Pulmonary artery endothelial cell (primary cell): Measurements from ENCODE around the gene MAL. TPM values are rescaled to one million over a fixed set of nuclear protein-coding genes. Genes with fewer than 3 reads are reported as not detected.
"Not testable (repeated sequence)": the region's sequence is repeated elsewhere in the genome, so short reads cannot be mapped to it uniquely, and the experiment has no call there.

Experiments used
- DNase-seq: peaks from one replicate; pipeline ENCODE4 v3.0.0-alpha.2; 2011; ENCODE audit warnings: low read depth, low spot score
- total RNA-seq: library from RNA; depleted of rRNA; stranded (reverse); fragments of >200 nt; gene quantifications from 2 replicates; pipeline ENCODE4 v1.2.3, GENCODE V29; 2014

Gene MAL
- total RNA-seq, 1 donor from 2014 or later = not detected

DNA sequence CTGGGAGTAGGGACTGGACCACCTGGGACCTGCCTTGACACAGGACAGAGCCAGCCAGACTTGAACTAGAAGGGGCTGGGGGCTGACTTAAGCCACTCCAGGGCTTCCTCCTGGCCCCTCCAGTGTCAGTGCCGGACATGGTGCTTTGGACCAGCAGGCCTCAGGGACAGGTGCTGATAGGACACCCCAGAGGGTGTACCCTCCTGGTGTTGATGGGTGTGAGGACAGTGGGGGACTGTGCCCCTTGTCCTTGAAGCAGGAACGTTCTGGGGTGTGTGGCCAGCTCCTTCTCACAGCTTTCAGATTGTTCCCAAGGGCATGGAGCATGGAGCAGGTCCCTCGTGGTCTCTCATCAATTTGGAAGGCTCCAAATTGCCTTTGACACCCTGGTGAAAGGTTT, 6.8 kb downstream of the MAL start:
- DNase-seq = no peak

DNA sequence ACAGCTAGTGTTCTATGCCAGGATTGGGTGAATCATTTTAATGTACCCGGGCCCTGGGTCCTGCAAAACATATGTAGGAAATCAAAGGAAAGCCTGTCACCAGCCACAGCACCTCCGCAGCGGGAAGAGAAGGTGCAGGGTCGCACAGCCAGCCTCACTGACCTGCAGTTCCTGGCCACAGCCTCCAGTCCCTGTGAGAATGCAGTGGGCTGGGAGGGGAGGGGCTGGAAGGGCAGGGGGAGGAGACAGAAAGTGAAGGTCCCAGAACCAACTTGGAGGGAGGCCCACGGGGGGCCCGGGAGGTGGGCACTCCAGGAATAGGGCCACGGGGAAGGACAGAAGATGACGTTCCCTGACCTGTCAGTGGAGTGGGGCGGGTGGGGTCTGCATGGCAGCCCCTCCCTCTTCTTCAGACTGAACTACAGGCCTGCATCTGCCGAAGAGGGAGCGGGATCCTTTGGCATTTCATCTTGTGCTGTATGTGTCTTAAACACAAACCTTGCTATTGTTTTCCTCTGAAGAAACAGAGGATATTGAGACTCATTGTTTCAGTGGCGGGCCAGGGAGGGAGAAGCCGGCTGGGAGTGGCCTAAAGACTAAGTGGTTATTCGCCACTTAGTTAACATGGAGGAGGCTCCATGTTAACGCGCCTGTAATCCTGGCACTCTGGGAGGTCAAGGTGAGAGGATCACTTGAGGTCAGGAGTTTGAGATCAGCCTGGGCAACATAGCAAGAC, 7.5 kb downstream of the MAL start:
- no peak for DNase-seq

DNA sequence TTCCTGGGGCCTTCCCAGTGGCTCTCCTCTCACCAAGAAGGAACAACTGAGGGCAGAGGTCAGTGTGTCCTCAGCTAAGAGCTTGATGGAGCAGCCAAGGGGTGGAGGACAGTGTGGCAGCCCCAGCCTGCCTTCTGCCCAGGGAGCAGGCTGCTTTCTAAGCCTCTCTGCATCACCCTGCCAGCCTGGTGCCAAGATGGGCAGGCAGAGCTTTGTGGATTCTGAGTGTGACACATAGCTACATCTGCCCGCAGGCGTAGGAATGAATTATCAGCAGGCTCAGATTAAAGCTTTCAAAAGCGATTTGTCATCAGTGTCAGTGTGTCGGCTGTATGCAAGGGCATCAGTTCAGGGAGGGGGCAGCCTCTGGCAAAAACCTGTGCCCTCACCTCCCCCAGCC, 8.7 kb downstream of the MAL start:
- no peak for DNase-seq

DNA sequence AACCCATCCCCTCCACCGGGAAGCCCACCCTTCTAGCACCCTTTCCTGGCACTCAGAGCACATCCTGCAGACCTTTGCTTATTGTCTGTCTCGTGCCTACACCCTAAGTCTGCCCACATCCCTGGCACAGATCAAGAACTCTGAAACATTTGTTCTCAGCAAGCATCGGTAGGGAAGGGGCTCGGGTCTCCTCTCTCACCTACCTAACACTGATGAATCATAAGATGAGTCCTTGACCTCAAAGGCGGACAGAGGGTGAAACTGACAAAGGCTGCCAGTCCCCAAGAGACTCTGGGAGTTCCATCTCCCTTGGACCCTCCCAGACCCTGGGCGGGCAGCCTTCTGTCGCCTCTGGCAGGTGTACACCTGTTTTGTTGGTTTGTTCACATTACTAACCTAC, 9.3 kb downstream of the MAL start:
- DNase-seq = no peak

DNA sequence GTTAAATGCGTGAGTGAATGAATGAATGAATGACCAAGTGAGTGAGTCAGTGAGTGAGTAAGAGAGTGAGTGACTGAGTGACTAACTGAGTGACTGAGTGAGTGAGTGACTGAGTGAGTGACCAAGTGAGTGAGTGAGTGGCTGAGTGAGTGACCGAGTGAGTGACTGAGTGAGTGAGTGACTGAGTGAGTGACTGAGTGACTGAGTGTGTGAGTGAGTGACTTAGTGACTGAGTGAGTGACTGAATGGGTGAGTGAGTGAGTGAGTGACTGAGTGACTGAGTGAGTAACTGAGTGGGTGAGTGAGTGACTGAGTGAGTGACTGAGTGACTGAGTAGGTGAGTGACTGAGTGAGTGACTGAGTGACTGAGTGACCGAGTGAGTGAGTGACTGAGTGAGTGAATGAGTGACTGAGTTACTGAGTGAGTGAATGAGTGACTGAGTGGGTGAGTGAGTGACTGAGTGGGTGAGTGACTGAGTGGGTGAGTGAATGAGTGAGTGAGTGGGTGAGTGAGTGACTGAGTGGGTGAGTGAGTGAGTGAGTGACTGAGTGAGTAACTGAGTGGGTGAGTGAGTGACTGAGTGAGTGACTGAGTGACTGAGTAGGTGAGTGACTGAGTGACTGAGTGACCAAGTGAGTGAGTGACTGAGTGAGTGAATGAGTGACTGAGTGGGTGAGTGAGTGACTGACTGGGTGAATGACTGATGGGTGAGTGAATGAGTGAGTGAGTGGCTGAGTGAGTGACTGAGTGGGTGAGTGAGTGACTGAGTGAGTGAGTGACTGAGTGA, 11.3 kb downstream of the MAL start:
- no peak for DNase-seq

DNA sequence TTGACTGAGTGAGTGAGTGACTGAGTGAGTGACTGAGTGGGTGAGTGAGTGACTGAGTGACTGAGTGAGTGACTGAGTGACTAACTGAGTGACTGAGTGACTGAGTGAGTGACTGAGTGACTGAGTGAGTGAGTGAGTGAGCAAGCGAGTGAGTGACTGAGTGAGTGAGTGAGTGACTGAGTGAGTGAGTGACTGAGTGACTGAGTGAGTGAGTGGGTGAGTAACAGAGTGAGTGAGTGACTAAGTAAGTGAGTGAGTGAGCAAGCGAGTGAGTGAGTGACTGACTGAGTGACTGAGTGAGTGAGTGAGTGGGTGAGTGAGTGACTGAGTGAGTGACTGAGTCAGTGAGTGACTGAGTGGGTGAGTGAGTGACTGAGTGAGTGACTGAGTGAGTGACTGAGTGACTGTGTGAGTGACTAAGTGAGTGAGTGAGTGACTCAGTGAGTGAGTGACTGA, 11.9 kb downstream of the MAL start:
- DNase-seq = no peak

DNA sequence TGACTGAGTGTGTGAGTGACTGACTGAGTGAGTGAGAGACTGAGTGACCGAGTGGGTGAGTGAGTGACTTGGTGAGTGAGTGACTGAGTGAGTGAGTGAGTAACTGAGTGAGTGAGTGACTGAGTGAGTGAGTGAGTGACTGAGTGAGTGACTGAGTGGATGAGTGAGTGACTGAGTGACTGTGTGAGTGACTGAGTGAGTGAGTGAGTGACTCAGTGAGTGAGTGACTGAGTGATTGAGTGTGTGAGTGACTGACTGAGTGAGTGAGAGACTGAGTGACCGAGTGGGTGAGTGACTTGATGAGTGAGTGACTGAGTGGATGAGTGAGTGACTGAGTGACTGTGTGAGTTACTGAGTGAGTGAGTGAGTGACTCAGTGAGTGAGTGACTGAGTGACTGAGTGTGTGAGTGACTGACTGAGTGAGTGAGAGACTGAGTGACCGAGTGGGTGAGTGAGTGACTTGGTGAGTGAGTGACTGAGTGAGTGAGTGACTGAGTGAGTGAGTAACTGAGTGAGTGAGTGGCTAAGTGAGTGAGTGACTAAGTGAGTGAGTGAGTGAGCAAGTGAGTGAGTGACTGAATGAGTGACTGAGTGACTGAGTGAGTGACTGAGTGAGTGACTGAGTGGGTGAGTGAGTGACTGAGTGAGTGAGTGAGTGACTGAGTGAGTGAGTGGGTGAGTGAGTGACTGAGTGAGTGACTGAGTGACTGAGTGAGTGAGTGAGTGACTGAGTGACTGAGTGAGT, 12.5 kb downstream of the MAL start:
- not testable (repeated sequence) for DNase-seq

DNA sequence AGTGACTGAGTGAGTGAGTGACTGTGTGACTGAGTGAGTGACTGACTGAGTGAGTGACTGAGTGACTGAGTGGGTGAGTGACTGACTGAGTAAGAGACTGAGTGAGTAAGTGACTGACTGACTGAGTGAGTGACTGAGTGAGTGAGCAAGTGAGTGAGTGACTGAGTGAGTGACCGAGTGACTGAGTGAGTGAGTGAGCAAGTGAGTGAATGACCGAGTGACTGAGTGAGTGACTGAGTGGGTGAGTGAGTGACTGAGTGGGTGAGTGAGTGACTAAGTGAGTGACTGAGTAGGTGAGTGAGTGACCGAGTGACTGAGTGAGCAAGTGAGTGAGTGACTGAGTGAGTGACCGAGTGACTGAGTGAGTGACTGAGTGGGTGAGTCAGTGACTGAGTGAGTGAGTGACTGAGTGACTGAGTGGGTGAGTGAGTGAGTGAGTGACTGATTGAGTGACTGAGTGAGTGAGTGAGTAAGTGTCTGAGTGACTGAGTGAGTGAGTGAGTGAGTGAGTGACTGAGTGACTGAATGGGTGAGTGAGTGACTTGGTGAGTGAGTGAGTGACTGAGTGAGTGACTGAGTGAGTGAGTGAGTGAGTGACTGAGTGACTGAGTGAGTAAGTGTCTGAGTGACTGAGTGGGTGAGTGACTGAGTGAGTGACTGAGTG, 13.3 kb downstream of the MAL start:
- no peak for DNase-seq

DNA sequence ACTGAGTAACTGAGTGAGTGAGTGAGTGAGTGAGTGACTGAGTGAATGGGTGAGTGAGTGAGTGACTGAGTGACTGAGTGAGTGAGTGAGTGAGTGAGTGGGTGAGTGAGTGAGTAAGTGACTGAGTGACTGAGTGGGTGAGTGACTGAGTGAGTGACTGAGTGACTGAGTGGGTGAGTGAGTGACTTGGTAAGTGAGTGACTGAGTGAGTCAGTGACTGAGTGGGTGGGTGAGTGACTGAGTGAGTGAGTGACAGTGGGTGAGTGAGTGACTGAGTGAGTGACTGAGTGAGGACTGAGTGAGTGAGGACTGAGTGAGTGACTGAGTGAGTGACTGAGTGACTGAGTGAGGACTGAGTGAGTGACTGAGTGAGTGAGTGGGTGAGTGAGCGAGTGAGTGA, 13.9 kb downstream of the MAL start:
- DNase-seq = no peak

DNA sequence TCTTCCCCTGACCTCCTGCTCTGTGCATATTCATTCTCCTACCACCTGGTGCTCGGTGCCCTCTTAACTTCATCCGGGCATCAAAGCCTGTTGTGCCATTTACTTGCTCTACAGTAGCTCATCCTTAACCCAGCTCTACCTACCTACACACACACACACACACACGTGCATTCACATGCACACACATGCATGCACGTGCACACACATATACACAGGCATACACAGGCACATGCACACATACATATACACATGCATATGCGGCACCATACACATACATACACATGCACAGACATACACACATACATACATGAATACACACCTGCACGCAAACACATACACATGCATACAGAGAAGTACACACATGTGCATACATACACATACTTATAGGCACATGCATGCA, 14.5 kb downstream of the MAL start:
- DNase-seq = no peak

DNA sequence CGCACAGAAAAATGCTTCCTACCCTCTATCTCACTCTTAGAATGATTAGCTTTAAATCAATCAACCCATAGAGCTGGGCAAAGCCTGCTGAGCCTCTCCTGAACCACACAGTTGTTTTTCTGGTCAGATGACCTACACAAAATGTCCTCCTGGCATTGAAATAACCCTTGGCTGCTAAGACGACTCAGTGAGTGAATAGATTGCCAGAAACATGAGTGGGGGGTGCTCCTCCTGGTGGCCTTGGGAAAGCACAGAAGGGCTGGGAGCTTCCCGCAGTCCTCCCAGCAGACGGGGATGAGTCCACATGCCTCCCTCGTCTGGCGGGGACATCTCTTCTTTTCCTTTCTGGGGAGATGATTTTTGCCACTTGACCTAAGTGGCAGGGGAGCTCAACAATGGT, 14.9 kb downstream of the MAL start:
- no peak for DNase-seq

DNA sequence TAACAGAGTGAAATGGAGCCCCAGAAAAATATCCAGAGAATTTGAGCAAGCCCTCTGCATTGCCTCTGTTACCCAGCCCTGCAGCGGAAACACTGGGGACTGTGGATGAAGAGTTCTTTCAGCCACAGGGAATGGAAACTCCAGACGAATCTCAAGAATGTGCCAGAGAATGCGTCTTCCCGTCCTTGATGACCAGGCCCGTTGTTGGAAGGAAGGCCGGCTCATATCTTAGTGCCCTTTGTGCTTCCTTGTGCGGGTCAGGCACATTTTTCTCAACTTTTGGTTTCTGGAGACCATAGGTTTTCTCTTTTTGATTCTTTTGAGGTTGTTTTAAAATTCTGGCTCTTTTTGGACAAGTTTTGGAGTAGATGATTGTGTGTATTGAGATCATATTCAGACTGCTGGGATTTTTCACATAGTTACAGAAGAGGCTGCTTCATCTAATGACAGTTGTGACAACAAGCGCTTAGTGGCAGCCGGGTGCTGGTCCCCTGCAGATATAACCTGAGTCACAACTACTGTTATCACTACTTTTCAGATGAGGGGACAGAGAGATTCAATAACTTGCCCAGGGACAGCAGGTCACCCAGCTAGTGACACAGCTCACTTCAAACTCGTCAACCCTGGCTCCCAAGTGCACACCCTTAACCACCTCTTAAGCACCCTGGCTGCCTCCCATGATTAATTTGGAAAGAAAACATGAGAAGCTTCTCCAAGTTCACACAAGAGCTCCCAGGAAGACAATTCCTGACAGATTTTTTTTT, 15.7 kb downstream of the MAL start:
- DNase-seq = no peak

DNA sequence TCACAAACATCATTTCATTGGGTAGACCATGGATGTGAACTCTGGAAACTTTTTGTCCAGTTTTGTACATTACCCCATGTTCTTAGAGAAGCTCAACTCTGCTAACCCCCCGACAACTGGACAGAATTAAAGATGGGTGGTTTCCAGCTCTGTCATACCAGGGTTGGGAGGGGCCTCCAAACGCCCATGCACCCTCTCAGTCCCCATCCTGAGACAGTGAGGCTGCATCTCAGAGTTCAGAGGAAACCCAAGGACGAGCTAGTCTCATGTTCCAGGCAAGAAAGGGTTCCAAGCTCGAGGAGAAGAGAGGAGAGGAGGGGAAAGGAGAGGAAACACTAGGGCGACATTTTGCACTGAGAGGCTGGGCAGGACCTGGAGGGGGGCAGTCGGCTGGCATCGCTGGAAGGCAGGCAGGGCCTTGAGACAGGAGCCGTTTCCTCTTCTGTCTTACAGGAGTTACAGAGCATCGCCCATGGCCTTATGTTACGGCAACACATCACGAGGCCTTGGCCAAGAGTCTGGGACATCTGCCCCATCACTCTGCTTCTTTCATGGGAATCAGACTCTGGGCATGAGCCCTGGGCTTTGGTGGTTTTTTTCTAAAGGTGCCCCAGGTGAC, 16.4 kb downstream of the MAL start:
- no peak for DNase-seq

DNA sequence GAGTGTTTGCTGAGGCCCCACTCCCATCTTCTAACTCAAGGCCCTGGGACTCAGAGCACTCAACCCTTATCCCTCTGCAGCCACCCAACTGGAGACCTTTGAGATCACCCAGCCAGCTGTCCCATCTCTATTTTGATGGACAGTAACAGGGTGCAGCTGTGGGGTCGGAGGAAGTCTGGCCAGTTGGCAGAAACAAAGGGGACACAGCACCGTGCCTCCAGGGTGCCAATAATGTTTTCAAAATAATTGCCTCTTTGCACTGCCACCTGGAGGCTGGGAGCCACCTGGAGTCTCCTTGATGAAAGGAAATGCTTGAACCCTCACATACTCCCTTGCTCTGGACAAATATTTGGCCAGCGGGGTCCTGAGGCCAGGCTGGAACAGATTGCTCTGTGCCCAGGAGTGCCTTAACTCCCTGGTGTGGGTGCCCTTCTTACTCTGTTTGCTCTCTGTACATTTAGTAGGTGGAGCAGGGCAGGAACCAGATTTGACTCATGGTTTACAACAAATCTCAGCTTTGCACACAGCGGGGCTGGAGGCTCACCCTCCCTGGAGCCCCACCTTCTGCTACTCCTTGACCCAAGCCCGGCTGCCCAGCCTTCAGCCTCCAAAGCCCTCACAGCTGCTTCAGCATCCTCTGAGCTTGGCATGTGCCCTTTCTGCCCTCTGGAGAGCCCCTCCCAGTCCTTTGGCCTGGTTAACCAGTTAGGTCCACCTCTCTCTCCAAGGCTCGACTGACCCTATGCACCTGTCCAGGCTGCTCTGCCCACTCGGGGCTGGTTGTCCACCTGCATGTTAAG, 17.2 kb downstream of the MAL start:
- no peak for DNase-seq

DNA sequence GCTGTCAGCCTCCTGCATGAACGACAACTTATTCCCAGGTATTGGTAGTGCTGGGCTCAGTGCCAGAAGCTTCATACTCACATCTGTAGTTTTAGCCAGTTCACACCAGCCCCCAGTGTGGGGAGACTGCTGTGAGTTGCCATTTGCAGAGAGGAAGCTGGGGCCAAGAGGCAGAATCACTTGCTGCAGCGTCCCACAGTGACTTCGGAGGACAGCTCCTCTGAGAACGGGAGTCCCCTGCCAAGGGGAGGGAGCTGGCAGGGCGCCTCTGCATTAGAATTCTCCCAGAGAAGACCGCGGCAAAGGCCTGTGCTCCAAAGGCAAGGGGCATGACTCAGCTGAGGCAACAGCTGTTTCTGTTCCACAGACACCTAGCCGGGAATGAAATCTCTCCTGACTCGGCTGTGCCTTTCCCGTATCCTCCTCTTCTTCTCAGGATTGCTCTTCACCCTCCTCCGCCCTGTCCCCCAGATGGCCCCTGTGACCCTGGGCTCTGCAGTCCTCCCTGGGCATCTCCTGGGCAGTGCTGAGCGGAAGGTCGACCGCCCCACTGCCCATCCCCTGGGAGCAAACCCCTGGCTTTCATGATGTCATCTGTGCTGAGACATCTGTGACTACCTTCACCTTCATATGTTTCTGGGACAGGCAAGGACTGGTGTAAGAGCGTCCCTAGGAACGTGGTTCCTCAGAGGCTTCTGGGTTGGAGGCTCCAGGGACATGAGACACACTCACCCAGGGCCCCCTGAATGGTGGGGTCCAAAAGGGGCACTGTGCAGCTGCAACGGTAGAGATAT, 18.0 kb downstream of the MAL start:
- DNase-seq = no peak

DNA sequence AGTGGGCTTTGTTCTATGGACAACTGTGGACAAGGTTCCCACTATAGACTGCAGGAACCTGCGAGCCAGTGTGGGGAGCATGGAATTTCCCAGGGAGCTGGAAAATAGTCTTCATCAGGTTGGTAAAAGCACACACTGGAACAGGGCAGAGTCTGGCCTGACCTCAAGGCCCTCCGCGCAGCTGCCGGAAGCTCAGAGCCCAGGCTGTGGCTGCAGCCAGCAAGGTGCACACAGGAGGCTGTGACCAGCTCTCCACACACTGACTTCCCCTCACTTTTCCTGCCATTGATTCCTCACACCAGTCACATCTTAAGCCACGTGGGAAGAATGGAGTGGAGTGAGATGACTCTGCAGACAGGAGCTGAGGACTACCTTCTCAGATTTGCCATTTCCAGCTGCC, 19.1 kb downstream of the MAL start:
- no peak for DNase-seq

DNA sequence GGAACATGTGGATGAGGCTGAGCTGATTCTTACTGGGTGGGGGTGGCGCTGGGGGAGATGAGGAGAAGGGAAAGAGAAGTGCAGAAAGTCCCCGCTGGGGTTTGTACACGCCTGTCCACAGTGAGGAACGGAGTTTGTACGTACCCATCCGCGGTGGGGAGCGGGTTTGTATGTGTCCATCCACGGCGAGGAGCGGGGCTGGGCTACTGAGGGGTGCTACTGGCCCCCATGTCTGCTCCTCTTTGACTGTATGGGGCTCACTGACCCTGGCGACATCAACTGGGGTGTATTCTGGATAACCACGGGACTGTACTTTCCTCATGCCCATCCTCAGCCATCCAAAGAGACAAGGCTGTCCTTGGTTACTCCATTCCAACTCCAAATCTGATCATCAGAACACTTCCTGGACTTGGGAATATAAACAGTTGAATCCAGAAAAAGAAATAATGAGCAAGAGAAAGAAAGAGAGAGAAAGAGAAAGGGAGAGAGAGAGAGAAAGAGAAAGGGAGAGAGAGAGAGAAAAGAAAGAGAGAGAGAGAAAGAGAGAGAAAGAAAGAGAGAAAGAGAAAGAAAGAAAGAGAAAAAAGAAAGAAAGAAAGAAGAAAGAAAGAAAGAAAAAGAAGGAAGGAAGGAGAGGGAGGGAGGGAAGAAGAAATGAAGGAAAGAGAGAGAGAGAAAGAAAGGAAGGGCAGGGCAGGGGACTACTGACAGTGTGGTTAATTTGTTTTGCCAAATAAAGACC, 21.0 kb downstream of the MAL start:
- no peak for DNase-seq
